Ishikawa (cell line): Measurements from ENCODE around the gene GALNT1.

Source experiments
- CEBPB ChIP-seq: IDR thresholded peaks from 2 replicates; pipeline ENCODE4 v1.6.1; 2012
- CREB1 ChIP-seq: IDR thresholded peaks from 2 replicates; pipeline ENCODE4 v1.6.1; 2012; ENCODE audit warnings: low read depth
- EGR1 ChIP-seq: IDR thresholded peaks from 2 replicates; pipeline ENCODE4 v1.6.1; 2012
- EP300 ChIP-seq: IDR thresholded peaks from 2 replicates; pipeline ENCODE4 v1.6.1; 2012; ENCODE audit warnings: borderline replicate concordance
- RAD21 ChIP-seq: IDR thresholded peaks from 2 replicates; pipeline ENCODE4 v1.6.1; 2012; ENCODE audit warnings: low read depth
- REST ChIP-seq: IDR thresholded peaks from 2 replicates; pipeline ENCODE4 v1.6.1; 2012; ENCODE audit warnings: low read depth, mild to moderate bottlenecking
- TAF1 ChIP-seq: IDR thresholded peaks from 2 replicates; pipeline ENCODE4 v1.6.1; 2012; ENCODE audit warnings: low read depth, mild to moderate bottlenecking
- TCF12 ChIP-seq: IDR thresholded peaks from 2 replicates; pipeline ENCODE4 v1.6.1; 2012; ENCODE audit warnings: low read depth
- YY1 ChIP-seq: IDR thresholded peaks from 2 replicates; pipeline ENCODE4 v1.6.1; 2012; ENCODE audit warnings: low read depth
- ZBTB7A ChIP-seq: IDR thresholded peaks from 2 replicates; pipeline ENCODE4 v1.6.1; 2012; ENCODE audit warnings: low read depth
- TF ChIP-seq, protein P1 (sequence below): IDR thresholded peaks from 2 replicates; pipeline ENCODE4 v1.6.1; 2012

- no peak for TF ChIP-seq REST
- no peak for TF ChIP-seq ZBTB7A
- TF ChIP-seq CREB1, result no peak
- TF ChIP-seq EGR1, result no peak
- no peak for TF ChIP-seq EP300
- TF ChIP-seq CEBPB, result no peak
- TF ChIP-seq RAD21, result no peak
- no peak for TF ChIP-seq TAF1
- TF ChIP-seq YY1, result no peak
- no peak for TF ChIP-seq TCF12
- TF ChIP-seq, protein P1, sequence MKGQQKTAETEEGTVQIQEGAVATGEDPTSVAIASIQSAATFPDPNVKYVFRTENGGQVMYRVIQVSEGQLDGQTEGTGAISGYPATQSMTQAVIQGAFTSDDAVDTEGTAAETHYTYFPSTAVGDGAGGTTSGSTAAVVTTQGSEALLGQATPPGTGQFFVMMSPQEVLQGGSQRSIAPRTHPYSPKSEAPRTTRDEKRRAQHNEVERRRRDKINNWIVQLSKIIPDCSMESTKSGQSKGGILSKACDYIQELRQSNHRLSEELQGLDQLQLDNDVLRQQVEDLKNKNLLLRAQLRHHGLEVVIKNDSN, result no peak
Measured at GRCh38 chr18:35740656-35741055, 159.1 kb downstream of the GALNT1 start.
